NCI-H526 treated with DMSO at 0.1 percent for 48 hours (cell line): ENCODE data around the gene PHRF1.

ENCODE experiments used
- DNase-seq: peaks from one replicate; lab custom pipeline; 2025; lab: John Stamatoyannopoulos, UW

The PHRF1 gene

DNA sequence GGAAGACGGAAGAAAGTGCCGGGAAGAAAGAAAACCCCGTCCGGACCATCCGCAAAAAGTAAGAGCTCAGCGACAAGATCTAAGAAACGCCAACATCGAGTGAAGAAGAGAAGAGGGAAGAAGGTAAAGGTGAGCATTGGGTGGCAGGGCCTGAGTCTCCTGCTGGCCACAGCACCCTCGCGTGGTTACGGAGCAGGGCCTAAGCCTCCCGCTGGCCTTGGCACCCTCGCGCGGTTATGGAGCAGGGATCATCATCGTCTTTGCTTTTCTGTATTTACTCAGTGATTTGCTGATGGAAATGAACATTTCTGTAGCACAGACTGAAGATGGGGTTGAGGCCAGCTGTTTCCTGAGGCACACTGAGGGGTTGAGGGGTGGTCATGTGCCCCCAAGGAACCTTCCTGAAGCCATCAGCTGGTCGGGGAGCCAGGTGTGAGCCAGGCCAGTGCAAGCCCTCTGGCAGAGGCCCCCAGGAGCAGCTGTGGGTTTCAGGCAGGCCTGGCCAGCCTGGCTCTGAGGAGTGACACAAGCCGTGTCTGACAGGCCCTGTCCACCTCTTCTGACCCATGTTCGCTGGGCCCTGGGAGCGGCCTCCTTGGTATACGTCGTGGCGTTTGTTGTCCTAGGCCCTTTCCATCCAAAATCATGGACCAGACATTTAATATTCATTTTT is 25.4 kb downstream of the PHRF1 start:
- no peak for DNase-seq

DNA sequence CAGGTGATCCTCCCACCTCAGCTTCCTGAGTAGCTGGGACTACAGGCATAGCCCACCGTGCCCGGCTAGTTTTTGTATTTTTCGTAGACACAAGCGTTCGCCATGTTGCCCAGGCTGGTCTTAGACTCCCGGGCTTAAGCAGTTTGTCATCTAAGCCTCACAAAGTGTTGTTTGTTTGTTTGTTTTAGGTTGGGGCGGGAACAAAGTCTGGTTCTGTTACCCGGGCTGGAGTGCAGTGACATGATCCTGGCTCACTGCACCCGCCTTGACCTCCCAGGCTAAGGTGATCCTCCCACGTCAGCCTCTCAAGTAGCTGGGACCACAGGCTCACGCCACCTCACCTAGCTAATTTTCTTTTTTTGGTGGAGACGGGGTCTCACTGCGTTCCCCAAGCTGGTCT is 26.9 kb downstream of the PHRF1 start:
- no peak for DNase-seq

DNA sequence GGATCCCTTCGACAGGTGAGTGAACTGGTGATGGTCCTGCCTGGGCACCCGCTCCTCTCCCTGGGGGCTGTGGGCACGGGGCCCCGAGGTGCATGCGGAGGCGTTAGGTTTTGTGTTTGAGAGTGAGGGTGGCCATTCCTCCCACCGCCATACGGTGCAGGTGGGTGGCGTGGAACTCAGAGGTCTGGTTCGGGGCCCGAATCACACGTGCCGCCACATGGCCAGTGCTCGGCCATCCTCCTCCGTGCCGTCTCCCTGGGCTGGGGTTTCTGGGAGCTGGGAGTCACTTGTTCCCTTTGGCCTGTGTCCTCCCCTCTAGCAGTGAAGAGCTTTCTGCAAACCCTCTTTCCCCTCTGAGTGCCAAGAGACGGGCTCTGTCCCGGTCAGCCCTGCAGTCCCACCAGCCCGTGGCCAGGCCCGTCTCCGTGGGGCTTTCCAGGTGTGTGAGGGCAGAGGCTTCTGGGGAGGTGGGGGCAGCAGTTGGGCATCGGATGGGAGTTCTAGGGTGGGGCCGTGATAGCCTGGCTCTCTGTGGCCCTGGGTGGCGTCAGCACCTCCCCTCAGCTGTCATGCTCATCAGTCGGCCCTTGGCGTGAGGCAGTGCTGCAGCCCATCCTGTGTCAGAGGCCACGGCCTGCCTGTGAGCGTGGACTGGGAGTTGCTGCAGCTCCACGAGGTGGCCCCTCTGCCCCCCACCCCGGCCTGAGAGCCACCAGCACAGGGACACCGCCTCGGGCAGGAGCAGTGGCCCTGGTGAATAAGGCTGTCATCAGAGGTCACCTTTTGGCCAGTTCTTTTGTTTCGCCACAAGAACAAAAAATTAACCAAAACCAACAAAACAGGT is 29.2 kb downstream of the PHRF1 start:
- DNase-seq = no peak

DNA sequence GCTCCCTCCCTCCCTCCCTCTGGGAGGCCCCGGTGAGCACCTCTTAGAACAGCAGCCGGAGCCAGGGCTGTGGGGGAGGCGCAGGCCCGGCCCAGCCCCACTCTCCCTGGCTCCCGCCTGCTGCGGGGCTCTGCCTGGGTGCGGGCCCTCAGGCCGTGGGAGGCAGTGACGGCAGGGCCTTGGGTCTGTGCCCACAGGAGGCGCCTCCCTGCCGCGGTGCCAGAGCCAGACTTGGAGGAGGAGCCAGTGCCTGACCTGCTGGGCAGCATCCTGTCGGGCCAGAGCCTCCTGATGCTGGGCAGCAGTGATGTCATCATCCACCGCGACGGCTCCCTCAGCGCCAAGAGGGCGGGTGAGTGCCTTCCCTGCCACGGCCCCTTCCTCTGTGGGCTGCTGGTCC is 30.0 kb downstream of the PHRF1 start:
- DNase-seq = no peak

DNA sequence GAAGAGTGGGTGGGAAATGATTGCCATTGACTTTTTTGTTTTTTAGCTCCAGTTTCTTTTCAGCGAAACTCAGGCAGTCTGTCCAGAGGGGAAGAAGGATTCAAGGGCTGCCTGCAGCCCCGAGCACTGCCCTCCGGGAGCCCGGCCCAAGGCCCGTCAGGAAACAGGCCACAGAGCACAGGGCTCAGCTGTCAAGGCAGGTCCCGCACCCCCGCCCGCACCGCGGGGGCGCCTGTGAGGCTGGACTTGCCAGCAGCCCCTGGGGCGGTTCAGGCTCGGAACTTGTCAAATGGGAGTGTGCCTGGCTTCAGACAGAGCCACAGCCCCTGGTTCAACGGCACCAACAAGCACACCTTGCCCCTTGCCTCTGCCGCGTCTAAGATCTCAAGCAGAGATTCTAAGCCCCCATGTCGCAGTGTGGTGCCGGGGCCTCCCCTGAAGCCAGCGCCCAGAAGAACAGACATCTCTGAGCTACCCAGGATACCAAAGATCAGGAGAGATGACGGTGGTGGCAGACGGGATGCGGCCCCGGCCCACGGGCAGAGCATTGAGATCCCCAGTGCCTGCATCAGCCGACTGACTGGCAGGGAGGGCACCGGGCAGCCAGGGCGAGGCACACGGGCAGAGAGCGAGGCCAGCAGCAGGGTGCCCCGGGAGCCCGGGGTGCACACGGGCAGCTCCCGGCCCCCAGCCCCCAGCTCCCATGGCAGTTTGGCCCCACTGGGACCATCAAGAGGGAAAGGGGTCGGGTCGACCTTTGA is 30.9 kb downstream of the PHRF1 start:
- DNase-seq = no peak

DNA sequence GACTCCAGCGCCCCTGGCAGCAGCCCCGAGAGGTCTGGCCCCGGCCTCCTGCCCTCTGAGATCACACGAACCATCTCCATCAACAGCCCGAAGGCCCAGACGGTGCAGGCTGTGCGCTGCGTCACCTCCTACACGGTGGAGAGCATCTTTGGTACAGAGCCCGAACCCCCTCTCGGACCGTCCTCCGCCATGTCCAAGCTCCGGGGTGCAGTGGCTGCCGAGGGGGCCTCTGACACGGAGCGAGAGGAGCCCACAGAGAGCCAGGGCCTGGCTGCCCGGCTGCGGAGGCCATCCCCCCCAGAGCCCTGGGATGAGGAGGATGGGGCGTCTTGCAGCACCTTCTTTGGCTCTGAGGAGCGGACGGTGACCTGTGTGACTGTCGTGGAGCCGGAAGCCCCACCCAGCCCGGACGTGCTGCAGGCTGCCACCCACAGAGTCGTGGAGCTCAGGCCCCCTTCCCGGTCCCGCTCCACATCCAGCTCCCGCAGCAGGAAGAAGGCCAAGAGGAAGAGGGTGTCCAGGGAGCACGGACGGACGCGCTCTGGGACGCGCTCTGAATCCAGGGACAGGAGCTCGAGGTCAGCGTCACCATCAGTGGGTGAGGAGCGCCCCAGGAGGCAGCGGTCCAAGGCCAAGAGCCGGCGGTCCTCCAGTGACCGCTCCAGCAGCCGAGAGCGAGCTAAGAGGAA is 31.8 kb downstream of the PHRF1 start:
- DNase-seq = no peak

DNA sequence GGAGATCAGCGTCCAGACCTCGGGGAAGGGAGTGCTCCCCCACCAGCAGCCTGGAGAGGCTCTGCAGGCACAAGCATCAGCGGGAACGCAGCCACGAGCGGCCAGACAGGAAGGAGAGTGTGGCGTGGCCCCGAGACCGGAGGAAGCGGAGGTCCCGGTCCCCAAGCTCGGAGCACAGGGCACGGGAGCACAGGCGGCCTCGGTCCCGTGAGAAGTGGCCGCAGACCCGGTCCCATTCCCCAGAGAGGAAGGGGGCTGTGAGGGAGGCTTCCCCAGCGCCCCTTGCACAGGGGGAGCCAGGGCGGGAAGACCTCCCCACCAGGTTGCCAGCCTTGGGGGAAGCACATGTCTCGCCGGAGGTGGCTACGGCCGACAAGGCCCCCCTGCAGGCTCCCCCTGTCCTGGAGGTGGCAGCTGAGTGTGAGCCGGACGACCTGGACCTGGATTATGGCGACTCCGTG is 32.6 kb downstream of the PHRF1 start:
- no peak for DNase-seq

DNA sequence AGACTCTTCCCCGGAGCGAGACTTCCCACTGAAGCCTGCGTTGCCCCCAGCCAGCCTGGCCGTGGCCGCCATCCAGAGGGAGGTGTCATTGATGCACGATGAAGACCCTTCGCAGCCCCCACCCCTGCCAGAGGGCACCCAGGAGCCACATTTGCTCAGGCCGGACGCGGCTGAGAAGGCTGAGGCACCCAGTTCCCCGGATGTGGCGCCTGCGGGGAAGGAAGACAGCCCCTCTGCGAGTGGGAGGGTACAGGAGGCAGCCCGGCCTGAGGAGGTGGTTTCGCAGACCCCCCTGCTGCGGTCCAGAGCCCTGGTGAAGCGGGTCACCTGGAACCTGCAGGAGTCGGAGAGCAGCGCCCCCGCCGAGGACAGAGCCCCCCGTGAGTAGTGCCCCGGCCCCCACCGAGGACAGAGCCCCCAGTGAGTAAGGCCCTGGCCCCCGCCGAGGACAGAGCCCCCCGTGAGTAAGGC is 33.1 kb downstream of the PHRF1 start:
- no peak for DNase-seq

DNA sequence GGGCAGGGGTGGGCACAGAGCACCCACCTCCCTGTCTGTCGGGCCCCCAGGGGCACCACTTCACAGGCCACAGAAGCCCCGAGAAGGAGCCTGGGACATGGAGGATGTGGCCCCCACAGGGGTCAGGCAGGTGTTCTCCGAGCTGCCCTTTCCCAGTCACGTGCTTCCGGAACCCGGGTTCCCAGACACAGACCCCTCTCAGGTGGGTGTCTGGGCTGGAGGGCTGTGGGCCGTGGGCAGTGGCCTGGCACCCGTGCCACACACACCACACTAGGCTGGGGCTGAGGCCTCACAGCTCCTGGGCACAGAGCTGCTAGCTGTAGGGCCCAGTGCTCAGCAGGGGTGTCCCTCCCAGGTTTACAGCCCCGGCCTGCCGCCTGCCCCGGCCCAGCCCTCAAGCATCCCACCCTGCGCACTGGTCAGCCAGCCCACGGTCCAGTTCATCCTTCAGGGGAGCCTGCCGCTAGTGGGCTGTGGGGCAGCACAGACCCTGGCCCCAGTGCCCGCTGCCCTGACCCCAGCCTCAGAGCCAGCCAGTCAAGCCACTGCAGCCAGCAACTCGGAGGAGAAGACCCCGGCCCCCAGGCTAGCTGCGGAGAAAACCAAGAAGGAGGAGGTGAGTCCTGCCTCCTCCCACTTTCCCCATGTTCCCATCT is 34.0 kb downstream of the PHRF1 start:
- DNase-seq = no peak

DNA sequence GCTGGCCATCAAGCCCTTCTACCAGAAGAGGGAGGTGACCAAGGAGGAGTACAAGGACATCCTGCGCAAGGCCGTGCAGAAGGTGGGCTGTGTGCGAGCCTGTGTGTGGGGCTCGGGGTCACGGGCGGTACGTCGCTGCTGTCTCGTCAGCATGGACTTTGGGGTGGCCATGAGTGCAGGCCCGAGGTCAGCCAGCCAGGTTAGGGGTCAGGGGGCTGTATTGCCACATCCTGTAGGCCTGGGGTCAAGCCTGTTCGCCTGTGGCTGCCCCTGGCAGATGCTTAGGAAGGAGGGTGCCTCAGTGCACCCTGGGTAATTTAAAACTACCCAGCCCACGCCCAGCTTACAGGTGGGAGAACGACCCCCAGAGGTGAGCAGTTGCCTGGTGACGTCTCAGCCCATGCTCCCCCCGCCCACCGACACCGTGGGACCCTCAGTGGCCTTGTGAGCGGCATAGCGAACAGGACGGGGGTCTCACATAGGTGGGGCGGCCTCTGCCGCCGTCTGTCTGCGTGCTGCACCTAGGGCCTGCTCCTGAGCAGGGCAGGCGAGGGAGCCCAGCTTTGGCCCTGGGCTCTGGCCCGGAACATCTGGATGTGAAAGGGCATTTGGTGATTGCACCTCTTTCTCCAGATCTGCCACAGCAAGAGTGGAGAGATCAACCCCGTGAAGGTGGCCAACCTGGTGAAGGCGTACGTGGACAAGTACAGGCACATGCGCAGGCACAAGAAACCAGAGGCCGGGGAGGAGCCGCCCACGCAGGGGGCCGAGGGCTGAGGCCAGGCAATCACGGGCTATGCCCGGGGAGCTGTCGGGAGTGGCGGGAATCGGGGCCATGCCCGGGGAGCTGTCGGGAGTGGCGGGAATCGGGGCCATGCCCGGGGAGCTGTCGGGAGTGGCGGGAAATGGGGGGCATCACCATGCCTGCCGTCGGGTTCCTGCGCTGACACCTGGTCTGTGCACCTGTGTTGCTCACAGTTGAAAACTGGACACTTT is 35.0 kb downstream of the PHRF1 start:
- no peak for DNase-seq

DNA sequence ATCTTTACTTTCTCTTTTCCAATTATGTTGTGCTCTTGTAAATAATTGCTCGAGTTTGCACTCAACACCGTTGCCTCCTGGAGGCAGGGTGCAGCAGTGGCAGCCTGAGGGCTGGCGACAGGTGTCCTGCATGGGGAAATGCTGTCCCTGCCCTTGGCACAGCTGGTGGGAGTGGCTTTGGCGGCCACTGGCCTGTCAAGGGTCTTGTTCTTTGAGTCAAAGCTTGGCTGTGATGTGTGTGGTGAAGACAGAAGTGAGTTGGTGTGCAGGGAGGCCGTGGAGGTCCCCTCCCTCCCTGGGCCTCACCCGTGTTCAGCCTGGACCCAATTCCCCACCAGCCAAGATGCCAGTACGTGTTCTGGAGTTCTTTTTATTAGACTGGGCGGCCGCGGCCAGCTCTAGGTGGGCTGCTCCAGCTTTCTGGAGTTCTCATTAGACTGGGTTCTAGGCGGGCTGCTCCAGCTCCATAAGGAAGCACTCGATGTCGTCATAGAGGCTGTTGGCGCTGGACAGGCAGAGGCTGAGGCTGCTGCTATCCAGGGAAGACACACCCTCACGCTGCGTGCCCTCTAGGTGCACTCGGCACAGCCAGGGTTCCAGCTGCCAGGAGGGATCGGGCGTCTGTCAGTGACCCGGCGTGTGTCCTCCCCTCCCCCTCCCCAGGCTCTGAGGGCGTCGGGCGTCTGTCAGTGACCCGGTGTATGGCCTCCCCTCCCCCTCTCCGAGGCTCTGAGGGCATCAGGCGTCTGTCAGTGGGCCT is 36.1 kb downstream of the PHRF1 start:
- no peak for DNase-seq

DNA sequence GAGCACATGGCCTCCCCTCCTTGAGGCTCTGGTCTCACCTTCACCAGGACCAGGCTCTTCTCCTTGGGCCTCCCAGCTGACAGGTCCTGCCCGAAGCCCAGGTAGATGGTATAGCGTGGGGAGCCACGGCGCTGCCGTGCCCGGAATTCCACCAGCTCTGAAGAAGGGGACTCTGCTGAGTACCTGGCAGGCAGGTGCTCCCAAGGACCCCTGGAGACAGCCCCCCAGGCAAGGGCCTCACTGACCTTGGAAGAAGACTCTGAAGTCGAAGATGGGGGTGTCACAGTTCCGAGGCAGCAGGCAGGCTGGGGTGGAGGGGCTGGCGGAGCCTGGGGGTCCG is 36.7 kb downstream of the PHRF1 start:
- DNase-seq = no peak

DNA sequence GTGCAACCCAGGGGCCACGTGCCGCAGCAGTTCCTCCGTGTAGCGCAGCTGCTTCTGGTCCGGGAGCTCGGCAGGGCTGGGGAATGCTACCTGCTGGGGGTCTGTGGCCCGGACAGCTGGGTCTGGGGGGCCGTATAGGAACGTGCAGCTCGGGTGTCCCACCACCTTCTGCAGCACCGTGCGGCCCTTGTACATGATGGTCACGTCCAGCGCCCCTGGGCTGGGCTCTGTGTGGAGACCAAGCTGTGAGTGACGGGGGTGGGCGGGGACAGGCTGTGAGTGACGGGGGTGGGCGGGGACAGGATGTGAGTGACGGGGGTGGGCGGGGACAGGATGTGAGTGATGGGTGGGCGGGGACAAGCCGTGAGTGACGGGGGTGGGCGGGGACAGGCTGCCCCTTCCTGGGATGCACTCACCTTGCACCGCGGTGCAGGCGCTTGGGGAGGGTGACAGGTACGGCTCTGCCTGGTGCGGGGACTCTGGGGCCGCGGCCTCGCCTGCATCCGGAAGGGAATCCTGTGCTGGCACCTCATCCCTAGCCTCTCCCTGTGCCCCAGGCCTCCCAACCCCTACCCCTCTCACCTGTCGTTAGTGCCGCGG is 37.2 kb downstream of the PHRF1 start:
- peak; percentile 57 for DNase-seq

DNA sequence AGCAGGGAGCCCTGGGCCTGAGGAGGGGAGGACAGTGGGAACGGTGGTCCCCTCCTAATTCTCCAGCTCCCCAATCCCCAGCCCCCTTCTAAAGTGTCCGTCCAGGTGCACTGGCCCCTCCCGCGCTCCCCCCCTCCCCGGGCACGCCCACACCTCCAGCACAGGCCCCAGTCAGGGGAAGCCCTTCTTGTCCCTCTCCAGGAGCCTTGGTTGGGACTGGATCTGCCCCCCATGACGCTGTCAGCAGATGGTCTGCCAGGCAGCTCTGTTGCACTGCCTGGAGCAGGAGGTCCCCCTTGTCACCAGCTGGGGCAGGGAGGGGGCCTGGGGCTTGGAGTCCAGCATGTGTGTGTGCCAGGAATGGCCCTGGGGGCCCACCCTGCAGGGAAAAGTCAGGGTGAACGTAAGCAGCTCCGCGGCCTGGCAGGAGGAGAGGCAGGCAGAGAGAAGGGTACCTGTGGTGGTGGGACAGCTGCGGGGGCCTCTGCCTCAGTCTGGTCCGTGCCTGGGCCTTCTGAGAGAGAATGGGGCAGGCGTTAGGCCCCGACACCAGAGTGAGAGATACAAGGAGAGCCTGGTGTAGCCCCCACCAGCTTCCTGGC is 37.9 kb downstream of the PHRF1 start:
- no peak for DNase-seq

DNA sequence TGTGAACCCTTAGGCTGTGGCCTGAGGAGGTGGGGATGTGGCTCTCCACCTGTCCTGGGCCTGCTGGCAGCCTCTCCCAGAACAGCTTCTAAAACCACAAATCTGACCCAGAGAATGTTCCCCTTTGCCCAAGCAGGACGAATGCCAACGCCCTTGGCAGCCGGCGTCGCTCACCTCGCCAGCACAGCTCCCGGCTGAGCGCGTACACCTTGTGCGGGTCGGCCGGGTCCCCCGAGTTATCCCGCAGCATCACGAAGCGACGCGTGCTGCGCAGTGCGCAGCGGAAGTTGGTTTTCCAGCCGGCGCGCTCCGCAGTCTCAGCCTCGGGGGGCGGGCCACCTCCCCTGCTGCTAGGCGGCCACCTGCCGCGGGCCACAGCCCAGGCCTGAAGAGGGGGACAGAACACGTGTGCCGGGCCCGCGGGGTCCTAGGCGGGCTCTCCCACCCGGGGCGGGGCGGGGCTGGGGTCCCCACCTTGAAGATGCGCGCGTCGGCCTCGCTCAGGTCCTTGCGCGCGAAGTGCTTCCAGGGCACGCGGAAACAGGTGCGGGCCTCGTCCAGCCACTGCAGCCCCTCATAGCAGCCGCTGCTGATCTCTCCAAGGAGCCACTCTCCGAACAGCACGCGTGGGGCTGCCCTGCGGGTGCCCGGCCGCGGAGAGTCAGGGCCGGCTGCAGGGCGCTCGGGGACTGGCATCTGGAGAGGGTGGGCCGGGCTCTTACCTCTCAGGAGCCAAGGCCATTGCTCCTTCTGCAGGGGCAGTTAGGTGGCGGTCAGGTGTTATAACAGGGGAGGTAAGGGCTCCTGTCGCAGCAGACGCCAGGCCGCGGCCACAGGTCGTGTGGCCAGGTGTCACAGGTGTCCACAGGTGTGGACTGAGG is 38.6 kb downstream of the PHRF1 start:
- no peak for DNase-seq

DNA sequence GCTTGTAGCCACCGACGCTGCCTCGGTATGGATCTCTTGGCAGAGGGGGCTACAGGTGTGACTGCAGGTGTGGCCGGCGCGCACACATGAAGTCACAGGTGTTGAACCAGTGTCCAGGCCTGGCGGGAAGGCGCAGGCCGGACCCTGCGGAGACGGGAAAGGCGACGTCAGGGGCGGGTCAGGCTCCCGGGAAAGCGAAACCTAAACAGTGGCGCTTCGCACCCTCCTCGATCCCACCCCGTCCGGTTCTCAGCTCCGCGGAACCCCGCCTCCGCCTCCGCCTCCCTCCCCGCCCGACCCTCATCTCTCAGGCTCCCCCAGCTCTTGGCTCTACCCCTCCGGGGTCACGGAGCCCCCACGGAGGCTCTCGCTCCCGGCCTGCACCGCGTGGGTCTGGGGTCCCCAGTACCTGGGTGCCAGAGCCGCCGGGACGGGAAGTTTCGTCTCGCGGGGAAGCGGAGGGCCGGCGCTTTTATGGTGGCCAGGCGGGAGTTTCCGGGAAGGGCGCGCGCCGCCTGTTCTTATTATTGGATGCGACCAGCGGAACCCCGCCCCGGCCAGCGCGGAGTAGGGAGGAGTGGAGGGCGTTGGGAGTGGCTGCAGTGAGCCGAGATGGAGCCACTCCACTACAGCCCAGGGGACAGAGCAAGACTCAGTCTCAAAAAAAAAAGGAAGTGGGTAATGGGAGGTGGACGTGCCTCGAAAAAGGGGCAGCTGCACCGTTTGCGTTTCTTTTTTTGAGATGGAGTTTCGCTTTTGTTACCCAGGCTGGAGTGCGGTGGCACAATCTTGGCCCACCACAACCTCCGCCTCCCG is 39.4 kb downstream of the PHRF1 start, which contains the start of gene IRF7:
Gene IRF7 (minus strand): TSS at position 447 of the 816 bp plus-strand sequence. CDS start 586 bp downstream, outside the sequence.
- DNase-seq = peak; percentile 79
